HepG2 (cell line): ENCODE results near the gene TMEM134. TPM values are rescaled to one million over a fixed set of nuclear protein-coding genes. Genes with fewer than 3 reads are reported as not detected.

Experiments
- ARHGAP35 ChIP-seq: sonication (generic); formaldehyde crosslinking; IDR thresholded peaks from 2 replicates; pipeline ENCODE4 v1.9.0; 2022; ENCODE audit warnings: mild to moderate bottlenecking, inconsistent platforms, moderate library complexity, missing genetic modification reagents, borderline replicate concordance
- HDAC2 ChIP-seq: sonication (generic); formaldehyde crosslinking; IDR thresholded peaks from 2 replicates; pipeline ENCODE4 v1.4.0; 2020; ENCODE audit warnings: missing genetic modification reagents
- ISX ChIP-seq: sonication (generic); formaldehyde crosslinking; conservative IDR thresholded peaks from 2 replicates; pipeline ENCODE4 v1.5.0; 2020; ENCODE audit warnings: missing genetic modification reagents
- MAFF ChIP-seq: IDR thresholded peaks from 2 replicates; pipeline ENCODE4 v1.6.1; 2011; ENCODE audit warnings: low read depth, low read length, improper control_type of control experiment
- PRPF4 ChIP-seq: fragments of 200-400 bp; formaldehyde crosslinking; IDR thresholded peaks from 2 replicates; pipeline ENCODE4 v1.6.1; 2016; ENCODE audit warnings: low read length, low read depth; ENCODE audit not compliant: poor library complexity, severe bottlenecking
- RAD21 ChIP-seq: fragments of 450-650 bp; formaldehyde crosslinking; IDR thresholded peaks from 2 replicates; pipeline ENCODE4 v1.5.0; 2020; ENCODE audit warnings: mild to moderate bottlenecking
- RORA ChIP-seq: sonication (generic); formaldehyde crosslinking; IDR thresholded peaks from 2 replicates; pipeline ENCODE4 v1.5.0; 2020; ENCODE audit warnings: mild to moderate bottlenecking, missing genetic modification reagents, moderate library complexity
- SOX5 ChIP-seq: IDR thresholded peaks from 2 replicates; pipeline ENCODE4 v1.6.1; 2016; ENCODE audit warnings: borderline replicate concordance
- SP2 ChIP-seq: sonication (generic); formaldehyde crosslinking; IDR thresholded peaks from 2 replicates; pipeline ENCODE4 v1.5.1; 2020; ENCODE audit warnings: mild to moderate bottlenecking, missing genetic modification reagents
- TARDBP ChIP-seq: sonication (generic); formaldehyde crosslinking; IDR thresholded peaks from 2 replicates; pipeline ENCODE4 v1.8.0; 2022; ENCODE audit warnings: mild to moderate bottlenecking, missing genetic modification reagents
- ZBTB38 ChIP-seq: sonication (generic); formaldehyde crosslinking; IDR thresholded peaks from 2 replicates; pipeline ENCODE4 v1.5.1; 2020; ENCODE audit warnings: mild to moderate bottlenecking, missing genetic modification reagents
- ZBTB42 ChIP-seq: sonication (generic); formaldehyde crosslinking; IDR thresholded peaks from 2 replicates; pipeline ENCODE4 v1.5.0; 2020; ENCODE audit warnings: mild to moderate bottlenecking, missing genetic modification reagents
- ZMYM4 ChIP-seq: sonication (generic); formaldehyde crosslinking; IDR thresholded peaks from 2 replicates; pipeline ENCODE4 v1.8.1; 2023; ENCODE audit warnings: mild to moderate bottlenecking, missing genetic modification reagents
- ZSCAN9 ChIP-seq: IDR thresholded peaks from 2 replicates; pipeline ENCODE4 v1.6.1; 2016; ENCODE audit warnings: borderline replicate concordance
- polyA plus RNA-seq, 8 experiments: library from polyadenylated mRNA; depleted of rRNA in 3 of 8; stranded (reverse) in 7 of 8; unstranded in 1 of 8; fragments of >200 nt; fragmentation: Illumina TruSeq in 4 of 8; extraction: Trizol in 4 of 8; gene quantifications; 2 replicates each; pipeline versions ENCODE4 v1.2.1 to v1.2.3, GENCODE V29; 2011 to 2016; ENCODE audit warnings: low read depth in 4 of 8, missing spikeins in 1 of 8, mixed read lengths in 1 of 8; ENCODE audit not compliant: insufficient read depth in 1 of 8
- total RNA-seq, 5 experiments: library from RNA; depleted of rRNA; stranded (reverse); fragments of >200 nt; fragmentation: Illumina TruSeq; extraction: Trizol; gene quantifications; 2 replicates each; pipeline ENCODE4 v1.2.3, GENCODE V29; 2016; ENCODE audit warnings: low read depth in 1 of 5
- TF ChIP-seq, protein P1 (sequence below): sonication (generic); formaldehyde crosslinking; IDR thresholded peaks from 2 replicates; pipeline ENCODE4 v1.4.0; 2020; ENCODE audit warnings: mild to moderate bottlenecking, missing genetic modification reagents
- TF ChIP-seq, protein P2 (sequence below): sonication (generic); formaldehyde crosslinking; IDR thresholded peaks from 2 replicates; pipeline ENCODE4 v1.8.1; 2023; ENCODE audit warnings: mild to moderate bottlenecking, missing genetic modification reagents, borderline replicate concordance
- TF ChIP-seq, protein P3 (sequence below): sonication (generic); formaldehyde crosslinking; conservative IDR thresholded peaks from 2 replicates; pipeline ENCODE4 v1.8.0; 2022; ENCODE audit warnings: mild to moderate bottlenecking, moderate library complexity, missing genetic modification reagents
- TF ChIP-seq, protein P4 (sequence below): sonication (generic); formaldehyde crosslinking; IDR thresholded peaks from 2 replicates; pipeline ENCODE4 v1.5.1; 2020; ENCODE audit warnings: mild to moderate bottlenecking, missing genetic modification reagents, borderline replicate concordance

The TMEM134 gene
- total and polyA plus RNA-seq, 2 of the 13 experiments (the other 11 are each of a cell fraction or from before 2014, with no cell fraction given) = 6.9 to 26.9 TPM

DNA sequence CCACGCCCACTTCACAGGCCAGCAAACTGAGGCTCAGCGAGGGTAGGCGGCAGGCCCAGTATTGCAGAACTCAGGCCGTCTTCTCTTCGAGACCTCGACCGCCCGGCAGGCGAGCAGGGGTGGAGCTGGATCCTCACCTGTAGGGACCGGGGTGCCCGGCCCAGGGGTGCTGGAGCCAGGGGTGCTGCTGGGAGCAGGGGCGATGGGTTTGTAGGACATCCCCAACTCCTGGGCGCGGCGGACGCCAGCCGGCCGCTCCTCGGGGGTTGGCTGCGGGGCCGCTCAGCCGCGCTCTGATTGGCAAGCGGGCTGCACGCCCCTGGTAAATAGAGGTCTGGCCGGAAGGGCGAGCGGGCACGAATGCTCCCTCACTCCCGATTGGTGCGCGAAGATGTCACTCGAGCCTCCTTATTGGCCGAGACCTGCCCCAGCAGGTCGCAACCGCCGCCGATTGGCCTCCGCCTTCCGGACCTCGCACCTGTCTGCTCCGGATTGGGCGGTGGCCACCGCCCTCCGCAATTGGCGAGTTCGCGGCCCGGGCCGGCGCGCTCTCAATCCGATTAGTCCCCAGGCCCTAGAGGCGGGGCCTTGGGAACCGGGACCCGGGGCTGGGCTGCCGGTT lies 38.9 kb upstream of the TMEM134 start, which contains the start of gene CDK2AP2 (continued):
- no peak for TF ChIP-seq ISX (CRISPR knock-in tag)
- TF ChIP-seq MAFF = no peak
- TF ChIP-seq SP2 = peak; percentile 98
- TF ChIP-seq, protein P1, sequence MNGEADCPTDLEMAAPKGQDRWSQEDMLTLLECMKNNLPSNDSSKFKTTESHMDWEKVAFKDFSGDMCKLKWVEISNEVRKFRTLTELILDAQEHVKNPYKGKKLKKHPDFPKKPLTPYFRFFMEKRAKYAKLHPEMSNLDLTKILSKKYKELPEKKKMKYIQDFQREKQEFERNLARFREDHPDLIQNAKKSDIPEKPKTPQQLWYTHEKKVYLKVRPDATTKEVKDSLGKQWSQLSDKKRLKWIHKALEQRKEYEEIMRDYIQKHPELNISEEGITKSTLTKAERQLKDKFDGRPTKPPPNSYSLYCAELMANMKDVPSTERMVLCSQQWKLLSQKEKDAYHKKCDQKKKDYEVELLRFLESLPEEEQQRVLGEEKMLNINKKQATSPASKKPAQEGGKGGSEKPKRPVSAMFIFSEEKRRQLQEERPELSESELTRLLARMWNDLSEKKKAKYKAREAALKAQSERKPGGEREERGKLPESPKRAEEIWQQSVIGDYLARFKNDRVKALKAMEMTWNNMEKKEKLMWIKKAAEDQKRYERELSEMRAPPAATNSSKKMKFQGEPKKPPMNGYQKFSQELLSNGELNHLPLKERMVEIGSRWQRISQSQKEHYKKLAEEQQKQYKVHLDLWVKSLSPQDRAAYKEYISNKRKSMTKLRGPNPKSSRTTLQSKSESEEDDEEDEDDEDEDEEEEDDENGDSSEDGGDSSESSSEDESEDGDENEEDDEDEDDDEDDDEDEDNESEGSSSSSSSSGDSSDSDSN (CRISPR knock-in tag) = peak; percentile 63
- TF ChIP-seq RAD21 (CRISPR knock-in tag) = no peak
- TF ChIP-seq PRPF4 = no peak
- TF ChIP-seq HDAC2 (CRISPR knock-in tag) = peak; percentile 57; the same call in 1 of the 2 replicates
- TF ChIP-seq SOX5 = no peak
- TF ChIP-seq TARDBP (CRISPR knock-in tag) = no peak
- peak; percentile 44; the same call in 1 of the 2 replicates for TF ChIP-seq ZMYM4
- no peak for TF ChIP-seq ZBTB42 (CRISPR knock-in tag)
- no peak for TF ChIP-seq ZBTB38 (CRISPR knock-in tag)
- TF ChIP-seq, protein P2, sequence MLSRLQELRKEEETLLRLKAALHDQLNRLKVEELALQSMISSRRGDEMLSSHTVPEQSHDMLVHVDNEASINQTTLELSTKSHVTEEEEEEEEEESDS (CRISPR knock-in tag) = no peak
- TF ChIP-seq ARHGAP35 (CRISPR knock-in tag) = no peak
- no peak for TF ChIP-seq ZSCAN9 (CRISPR knock-in tag)
- TF ChIP-seq RORA (CRISPR knock-in tag) = no peak
- TF ChIP-seq, protein P3, sequence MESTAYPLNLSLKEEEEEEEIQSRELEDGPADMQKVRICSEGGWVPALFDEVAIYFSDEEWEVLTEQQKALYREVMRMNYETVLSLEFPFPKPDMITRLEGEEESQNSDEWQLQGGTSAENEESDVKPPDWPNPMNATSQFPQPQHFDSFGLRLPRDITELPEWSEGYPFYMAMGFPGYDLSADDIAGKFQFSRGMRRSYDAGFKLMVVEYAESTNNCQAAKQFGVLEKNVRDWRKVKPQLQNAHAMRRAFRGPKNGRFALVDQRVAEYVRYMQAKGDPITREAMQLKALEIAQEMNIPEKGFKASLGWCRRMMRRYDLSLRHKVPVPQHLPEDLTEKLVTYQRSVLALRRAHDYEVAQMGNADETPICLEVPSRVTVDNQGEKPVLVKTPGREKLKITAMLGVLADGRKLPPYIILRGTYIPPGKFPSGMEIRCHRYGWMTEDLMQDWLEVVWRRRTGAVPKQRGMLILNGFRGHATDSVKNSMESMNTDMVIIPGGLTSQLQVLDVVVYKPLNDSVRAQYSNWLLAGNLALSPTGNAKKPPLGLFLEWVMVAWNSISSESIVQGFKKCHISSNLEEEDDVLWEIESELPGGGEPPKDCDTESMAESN (CRISPR knock-in tag) = no peak; the same call in 1 of the 2 replicates
- TF ChIP-seq, protein P4, sequence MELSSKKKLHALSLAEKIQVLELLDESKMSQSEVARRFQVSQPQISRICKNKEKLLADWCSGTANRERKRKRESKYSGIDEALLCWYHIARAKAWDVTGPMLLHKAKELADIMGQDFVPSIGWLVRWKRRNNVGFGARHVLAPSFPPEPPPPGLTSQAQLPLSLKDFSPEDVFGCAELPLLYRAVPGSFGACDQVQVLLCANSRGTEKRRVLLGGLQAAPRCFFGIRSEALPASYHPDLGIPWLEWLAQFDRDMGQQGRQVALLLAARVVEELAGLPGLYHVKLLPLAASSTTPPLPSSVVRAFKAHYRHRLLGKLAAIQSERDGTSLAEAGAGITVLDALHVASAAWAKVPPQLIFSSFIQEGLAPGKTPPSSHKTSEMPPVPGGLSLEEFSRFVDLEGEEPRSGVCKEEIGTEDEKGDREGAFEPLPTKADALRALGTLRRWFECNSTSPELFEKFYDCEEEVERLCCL (CRISPR knock-in tag) = no peak
